Right lobe of liver (tissue), 6 donors: ENCODE measurements around the gene LTB. TPM values are rescaled to one million over a fixed set of nuclear protein-coding genes. Genes with fewer than 3 reads are reported as not detected.
A peak's percentile ranks its signal among the peaks of the same experiment; 100 is the strongest.

Source experiments
- ATAC-seq, 4 donors: fragments of 200-7000 bp; cut with Tn5 transposase; one replicate each; pipeline ENCODE4 v1.9.1; 2020; ENCODE audit warnings: mild to moderate bottlenecking in 4 of 4, moderate library complexity in 4 of 4
- DNase-seq, 3 donors: peaks; one replicate each; pipeline ENCODE4 v3.0.0-alpha.2; 2020
- H3K27ac ChIP-seq, 3 donors: fragments of 200-600 bp; one replicate each; pipeline ENCODE4 v1.8.0; 2022
- H3K27me3 ChIP-seq, 2 donors: fragments of 200-600 bp; one replicate each; pipeline ENCODE4 v1.8.0; 2022
- H3K36me3 ChIP-seq, 4 donors: fragments of 200-600 bp; sonication (generic) in 1 of 4; one replicate each; pipeline versions ENCODE4 v1.5.1 to v1.8.0; 2017 to 2022; ENCODE audit warnings: control low read depth in 1 of 4
- H3K4me1 ChIP-seq, 4 donors: fragments of 200-600 bp; sonication (generic) in 1 of 4; one replicate each; pipeline versions ENCODE4 v1.5.1 to v1.8.0; 2017 to 2022; ENCODE audit warnings: control low read depth in 1 of 4
- H3K4me3 ChIP-seq, 3 donors: fragments of 200-600 bp; one replicate each; pipeline ENCODE4 v1.8.0; 2022
- H3K9me3 ChIP-seq, 4 donors: fragments of 200-600 bp; sonication (generic) in 1 of 4; one replicate each; pipeline versions ENCODE4 v1.5.1 to v1.8.0; 2017 to 2022; ENCODE audit warnings: control low read depth in 1 of 4
- POLR2A ChIP-seq: fragments of 450-650 bp; IDR thresholded peaks from one replicate; pipeline ENCODE4 v1.6.1; 2017; ENCODE audit warnings: antibody characterized with exemption, mild to moderate bottlenecking
- WGBS: methylation state at CpG from one replicate; pipeline ENCODE4 v1.1.6; 2018; ENCODE audit warnings: low coverage, low lambda C conversion rate; ENCODE audit not compliant: insufficient coverage; ENCODE audit errors: missing lambda C conversion rate; 5-methylcytosine and 5-hydroxymethylcytosine counted together
- intact Hi-C, 2 donors: fragments of 100-400 bp; cut with DNase I; formaldehyde crosslinking; loops; one replicate each; pipeline versions ENCODE4 v1.11.2 to v1.14.1; 2022
- total RNA-seq, 6 experiments: library from RNA; depleted of rRNA in 2 of 6; stranded (reverse); fragments of >200 nt in 2 of 6; fragmentation: NEBNext Ultra II Directional in 3 of 6; extraction: Animal tissue kit (Norgen Biotek cat#: 25700) in 3 of 6; gene quantifications; one replicate each; pipeline versions ENCODE4 v1.1.0 to v1.2.4, GENCODE V29; 2016 to 2023
- TF ChIP-seq, protein P1 (sequence below), 4 donors: fragments of 200-600 bp in 3 of 4; fragments of 450-650 bp in 1 of 4; IDR thresholded peaks; one replicate each; pipeline versions ENCODE4 v1.5.1 to v1.8.0; 2016 to 2022; ENCODE audit warnings: antibody characterized with exemption in 4 of 4, mild to moderate bottlenecking in 2 of 4
- donor health status: DM: no; HTN: yes; CAD: no.
- donor health status: DM: no; HTN: no; CAD: no.
- donor health status: DM: no; HTN: no; CAD: no.
- donor health status: DM: no; HTN: yes; CAD: no.
- donor health status: DM: no; HTN: yes; CAD: no.

Gene LTB
- total RNA-seq, 6 experiments from 2014 or later: 0.28 to 2.2 (median 0.62) TPM

DNA sequence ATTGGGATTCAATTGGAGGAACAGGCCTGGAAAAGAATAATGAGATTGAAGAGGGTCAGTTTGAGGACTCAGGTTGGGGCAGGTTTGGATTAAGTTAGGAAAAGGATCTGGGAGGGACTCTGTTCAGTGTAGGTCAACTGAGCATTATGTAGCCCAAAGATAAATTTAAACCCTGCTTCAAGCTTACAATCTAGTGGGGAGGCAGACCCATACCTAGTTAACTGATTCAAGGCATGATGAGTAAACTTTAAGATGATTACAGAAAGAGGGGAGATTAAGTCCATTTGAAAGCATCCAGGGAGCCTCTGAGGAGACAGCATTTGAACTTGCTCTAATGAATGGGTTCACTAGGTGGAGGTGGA is 21.5 kb downstream of the LTB start:
- H3K36me3 ChIP-seq: peaks cover 0 to 30% (median 5%) of the 10 kb centered on the region in 4 donors
- intact Hi-C loops: no loop called here
- ATAC-seq (no peak), DNase-seq (no peak)
- no peak overlapping the region for H3K4me3 ChIP-seq
- H3K27ac ChIP-seq: peak overlapping the region; percentile 15 to 53 (median 37)
- H3K9me3 ChIP-seq: no peaks in the 10 kb centered on the region
- TF ChIP-seq POLR2A: no peak
- TF ChIP-seq, protein P1, sequence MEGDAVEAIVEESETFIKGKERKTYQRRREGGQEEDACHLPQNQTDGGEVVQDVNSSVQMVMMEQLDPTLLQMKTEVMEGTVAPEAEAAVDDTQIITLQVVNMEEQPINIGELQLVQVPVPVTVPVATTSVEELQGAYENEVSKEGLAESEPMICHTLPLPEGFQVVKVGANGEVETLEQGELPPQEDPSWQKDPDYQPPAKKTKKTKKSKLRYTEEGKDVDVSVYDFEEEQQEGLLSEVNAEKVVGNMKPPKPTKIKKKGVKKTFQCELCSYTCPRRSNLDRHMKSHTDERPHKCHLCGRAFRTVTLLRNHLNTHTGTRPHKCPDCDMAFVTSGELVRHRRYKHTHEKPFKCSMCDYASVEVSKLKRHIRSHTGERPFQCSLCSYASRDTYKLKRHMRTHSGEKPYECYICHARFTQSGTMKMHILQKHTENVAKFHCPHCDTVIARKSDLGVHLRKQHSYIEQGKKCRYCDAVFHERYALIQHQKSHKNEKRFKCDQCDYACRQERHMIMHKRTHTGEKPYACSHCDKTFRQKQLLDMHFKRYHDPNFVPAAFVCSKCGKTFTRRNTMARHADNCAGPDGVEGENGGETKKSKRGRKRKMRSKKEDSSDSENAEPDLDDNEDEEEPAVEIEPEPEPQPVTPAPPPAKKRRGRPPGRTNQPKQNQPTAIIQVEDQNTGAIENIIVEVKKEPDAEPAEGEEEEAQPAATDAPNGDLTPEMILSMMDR (IDR thresholded peaks at IDR 0.05): no peak
- H3K4me1 ChIP-seq: no peaks in the 10 kb centered on the region
- no peaks in the 10 kb centered on the region for H3K27me3 ChIP-seq

DNA sequence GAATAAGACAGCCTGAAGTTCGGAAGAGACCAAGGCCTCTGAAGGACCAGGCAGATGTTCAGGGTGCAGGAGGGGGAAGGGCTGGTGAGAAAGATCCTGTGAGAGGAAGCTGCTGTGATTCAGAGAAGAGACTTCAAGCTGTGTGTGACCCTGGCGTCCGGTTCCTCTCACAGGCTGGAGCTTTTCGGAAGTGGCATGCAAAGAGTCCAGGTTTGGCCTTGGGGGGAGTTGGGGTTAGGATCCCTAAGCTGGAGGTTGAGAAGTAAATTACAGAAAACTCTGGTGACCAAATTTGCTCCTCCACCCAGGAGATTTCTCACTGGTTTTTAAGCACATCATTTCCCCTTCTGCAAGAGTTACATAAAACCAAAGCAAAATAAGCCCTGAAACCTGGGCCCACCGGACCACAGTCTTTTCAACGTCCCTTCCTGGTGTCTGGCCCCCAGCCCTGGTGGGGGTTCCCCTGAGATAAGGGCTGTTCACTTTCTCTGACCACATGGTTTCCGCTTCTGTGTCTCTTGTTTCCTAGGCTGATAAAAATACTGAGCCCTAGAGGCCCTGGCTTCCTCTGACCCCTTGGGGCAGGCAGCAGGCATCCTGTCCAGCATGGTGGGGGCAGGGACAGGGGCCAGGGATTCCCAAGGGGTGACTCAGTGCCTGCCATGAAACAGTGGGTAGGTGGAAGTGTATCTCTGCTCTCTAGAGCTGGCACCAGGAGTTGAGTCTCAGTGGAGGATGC is 22.1 kb downstream of the LTB start:
- intact Hi-C loops: no loop called here
- no peak for TF ChIP-seq POLR2A
- TF ChIP-seq, protein P1 (IDR thresholded peaks at IDR 0.05): no peak
- 51% methylated on average over 7 of the region's 7 CpGs for WGBS
- DNase-seq (peak; percentile 75 to 78 (median 75)), ATAC-seq (peak; percentile 74 to 85 (median 78))
- Histone ChIP-seq H3K27me3 (no peaks in the 10 kb centered on the region), H3K4me3 (no peak overlapping the region), H3K4me1 (no peaks in the 10 kb centered on the region), H3K9me3 (no peaks in the 10 kb centered on the region), H3K36me3 (peaks cover 0 to 31% (median 5%) of the 10 kb centered on the region in 4 donors), H3K27ac (peak overlapping the region; percentile 15 to 53 (median 49))

DNA sequence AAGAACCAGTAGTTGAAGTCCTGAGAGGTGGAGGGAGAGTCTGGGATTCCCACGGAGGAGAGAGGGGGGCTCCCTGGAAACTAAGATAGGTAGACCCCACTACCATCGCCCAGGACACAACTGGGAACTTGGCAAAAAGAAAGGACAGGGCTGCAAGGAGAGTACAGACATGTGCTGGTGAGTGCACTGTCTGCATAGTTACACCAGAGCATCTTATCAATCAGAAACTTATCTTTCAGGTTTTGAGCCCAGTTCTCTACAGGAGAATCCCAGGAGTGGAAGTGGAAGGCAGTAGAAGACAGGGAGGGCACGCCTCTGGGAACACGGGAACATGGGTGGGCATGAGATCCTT is 22.6 kb downstream of the LTB start:
- no peak overlapping the region for H3K4me3 ChIP-seq
- peak in 1 of 4 donors; percentile 6 for ATAC-seq
- no peaks in the 10 kb centered on the region for H3K27me3 ChIP-seq
- peaks cover 0 to 31% (median 5%) of the 10 kb centered on the region in 4 donors for H3K36me3 ChIP-seq
- no peaks in the 10 kb centered on the region for H3K4me1 ChIP-seq
- no peaks in the 10 kb centered on the region for H3K9me3 ChIP-seq
- WGBS: 39% methylated on average over 4 of the region's 4 CpGs
- no peak for TF ChIP-seq POLR2A
- TF ChIP-seq, protein P1 (IDR thresholded peaks at IDR 0.05): no peak
- peak overlapping the region; percentile 5 to 53 (median 49) for H3K27ac ChIP-seq
- intact Hi-C loops: no loop called here
- DNase-seq: no peak

DNA sequence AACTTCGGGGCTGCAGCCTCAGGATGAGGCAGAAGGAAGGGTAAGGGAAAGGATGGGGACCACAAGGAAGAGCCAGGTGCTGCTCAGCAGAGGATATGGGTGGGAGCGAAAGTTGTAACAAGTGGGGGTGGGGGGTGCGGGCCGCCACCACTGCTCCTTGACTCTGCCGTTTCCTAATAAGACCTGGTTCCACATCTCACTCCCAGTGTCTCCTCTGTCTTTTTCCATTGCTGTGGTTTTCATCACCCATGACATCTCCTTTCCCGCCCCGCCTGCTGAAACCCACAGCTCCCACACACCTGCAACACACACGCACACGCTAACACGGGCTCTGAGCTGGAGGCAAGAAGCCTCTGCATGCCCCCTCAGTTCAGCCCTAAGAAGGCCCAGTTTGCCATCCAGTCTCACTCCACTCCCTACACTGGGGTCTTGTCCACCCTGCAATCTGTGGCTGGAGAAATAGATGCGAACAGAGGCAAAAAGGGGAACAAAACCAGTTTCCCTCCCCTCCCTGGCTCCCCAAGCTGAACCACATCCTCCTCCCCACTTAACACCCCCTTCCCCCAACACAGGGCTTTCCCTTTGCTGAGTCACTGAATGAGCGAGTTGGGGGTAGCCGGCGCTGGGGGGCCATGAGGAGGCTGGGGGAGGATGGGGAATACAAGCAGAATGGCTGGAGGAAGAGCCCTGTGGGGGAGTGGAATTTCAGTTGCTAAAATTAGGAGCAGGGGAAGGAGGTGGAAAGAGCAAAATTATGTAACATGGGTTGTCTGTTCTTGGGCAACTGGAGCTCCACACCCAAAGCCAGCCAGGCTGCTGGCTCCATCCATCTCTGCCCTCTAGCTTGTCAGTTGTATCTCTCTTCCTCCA is 23.4 kb downstream of the LTB start:
- Histone ChIP-seq H3K4me1 (no peaks in the 10 kb centered on the region), H3K9me3 (no peaks in the 10 kb centered on the region), H3K27me3 (no peaks in the 10 kb centered on the region), H3K36me3 (peaks cover 0 to 36% (median 5%) of the 10 kb centered on the region in 4 donors), H3K4me3 (no peak overlapping the region), H3K27ac (peak overlapping the region; percentile 5 to 53 (median 49))
- peak in 2 of 3 donors; percentile 43 to 64 for DNase-seq
- intact Hi-C loops: no loop called here
- WGBS: 59% methylated on average over 12 of the region's 14 CpGs
- peak; percentile 18 to 47 (median 37) for ATAC-seq
- TF ChIP-seq, protein P1 (IDR thresholded peaks at IDR 0.05): no peak
- TF ChIP-seq POLR2A: no peak
